PC-3 (cell line): ENCODE data around the gene PLS3. TPM values are rescaled to one million over a fixed set of nuclear protein-coding genes. Genes with fewer than 3 reads are reported as not detected.

ENCODE experiments used
- ATAC-seq: fragments of 200-7000 bp; cut with Tn5 transposase; 2 replicates; pipeline ENCODE4 v1.9.1; 2020; ENCODE audit warnings: mild to moderate bottlenecking, moderate library complexity
- BruUV-seq: library from RNA; stranded (reverse); fragments of 400-500 nt; replicated peaks from 2 replicates; lab custom pipeline; 2021; lab: Mats Ljungman, UMichigan
- CTCF ChIA-PET: fragments of 300-600 bp; sonication (Branson Sonifier 250); formaldehyde crosslinking; loops from one replicate; lab custom pipeline; 2022; ENCODE audit warnings: antibody characterized with exemption; lab: Charles Lee
- POLR2A ChIA-PET: fragments of 300-600 bp; sonication (Branson Sonifier 250); formaldehyde crosslinking; loops from one replicate; lab custom pipeline; 2022; ENCODE audit warnings: antibody characterized with exemption; ENCODE audit not compliant: unreplicated experiment; lab: Charles Lee
- DNase-seq: peaks from one replicate; pipeline ENCODE4 v3.0.0-alpha.2; 2015
- H2AFZ ChIP-seq: fragments of 300-600 bp; sonication (generic); 2 replicates; pipeline ENCODE4 v1.6.0; 2016; ENCODE audit warnings: antibody characterized with exemption, low read length
- H3F3A ChIP-seq: fragments of 300-600 bp; sonication (generic); one replicate; pipeline ENCODE4 v1.6.0; 2017; ENCODE audit warnings: antibody characterized with exemption, low read length, control low read depth, mild to moderate bottlenecking; ENCODE audit not compliant: unreplicated experiment
- H3K27ac ChIP-seq: fragments of 300-600 bp; sonication (generic); 2 replicates; pipeline ENCODE4 v1.5.1; 2016; ENCODE audit warnings: mild to moderate bottlenecking, low read length
- H3K27me3 ChIP-seq: fragments of 300-600 bp; sonication (generic); 2 replicates; pipeline ENCODE4 v1.6.1; 2016; ENCODE audit warnings: low read length, mixed read lengths
- H3K36me3 ChIP-seq: fragments of 300-600 bp; sonication (generic); 2 replicates; pipeline ENCODE4 v1.6.1; 2016; ENCODE audit warnings: low read depth, mixed run types, low read length, mixed read lengths
- H3K4me1 ChIP-seq: fragments of 300-600 bp; sonication (generic); 2 replicates; pipeline ENCODE4 v1.5.1; 2016; ENCODE audit warnings: low read length; ENCODE audit not compliant: insufficient read depth
- H3K4me2 ChIP-seq: fragments of 300-600 bp; sonication (generic); 2 replicates; pipeline ENCODE4 v1.6.0; 2016; ENCODE audit warnings: low read length
- H3K4me3 ChIP-seq: fragments of 300-600 bp; sonication (generic); 2 replicates; pipeline ENCODE4 v1.5.1; 2016; ENCODE audit warnings: mild to moderate bottlenecking, low read length, mixed read lengths
- H3K79me2 ChIP-seq: fragments of 300-600 bp; sonication (generic); 2 replicates; pipeline ENCODE4 v1.6.1; 2017; ENCODE audit warnings: low read length, mixed read lengths
- H3K9ac ChIP-seq: fragments of 300-600 bp; sonication (generic); 2 replicates; pipeline ENCODE4 v1.6.0; 2016; ENCODE audit warnings: mild to moderate bottlenecking, low read length
- H3K9me2 ChIP-seq: fragments of 300-600 bp; sonication (generic); replicated peaks from 2 replicates; pipeline ENCODE4 v1.6.1; 2016; ENCODE audit warnings: mixed run types, low read length, mixed read lengths
- H3K9me3 ChIP-seq: fragments of 300-600 bp; sonication (generic); 2 replicates; pipeline ENCODE4 v1.6.1; 2016; ENCODE audit warnings: low read length, mixed read lengths
- H4K20me1 ChIP-seq: fragments of 300-600 bp; sonication (generic); 2 replicates; pipeline ENCODE4 v1.6.1; 2016; ENCODE audit warnings: low read length, mixed read lengths
- EZH2 ChIP-seq: fragments of 300-600 bp; sonication (generic); IDR thresholded peaks from one replicate; pipeline ENCODE4 v1.6.1; 2017; ENCODE audit warnings: antibody characterized with exemption, mild to moderate bottlenecking, low read length; ENCODE audit not compliant: unreplicated experiment
- EZH2phosphoT487 ChIP-seq: fragments of 300-600 bp; sonication (generic); IDR thresholded peaks from 2 replicates; pipeline ENCODE4 v1.6.1; 2018; ENCODE audit warnings: mild to moderate bottlenecking, antibody characterized with exemption, low read length, borderline replicate concordance
- intact Hi-C: fragments of 100-400 bp; cut with micrococcal nuclease; formaldehyde crosslinking; loops from 2 replicates; pipeline ENCODE4 v1.9.0; 2023
- total RNA-seq: library from RNA; depleted of rRNA; stranded (reverse); fragments of >200 nt; gene quantifications from 2 replicates; pipeline ENCODE4 v1.2.3, GENCODE V29; 2014
- TF ChIP-seq, protein P1 (sequence below): fragments of 300-600 bp; sonication (generic); conservative IDR thresholded peaks from 2 replicates; pipeline ENCODE4 v1.5.1; 2017; ENCODE audit warnings: antibody characterized with exemption, low read depth, mild to moderate bottlenecking, low read length

Gene PLS3
- total RNA-seq, 1 experiment from 2014 or later, result 267 TPM

DNA sequence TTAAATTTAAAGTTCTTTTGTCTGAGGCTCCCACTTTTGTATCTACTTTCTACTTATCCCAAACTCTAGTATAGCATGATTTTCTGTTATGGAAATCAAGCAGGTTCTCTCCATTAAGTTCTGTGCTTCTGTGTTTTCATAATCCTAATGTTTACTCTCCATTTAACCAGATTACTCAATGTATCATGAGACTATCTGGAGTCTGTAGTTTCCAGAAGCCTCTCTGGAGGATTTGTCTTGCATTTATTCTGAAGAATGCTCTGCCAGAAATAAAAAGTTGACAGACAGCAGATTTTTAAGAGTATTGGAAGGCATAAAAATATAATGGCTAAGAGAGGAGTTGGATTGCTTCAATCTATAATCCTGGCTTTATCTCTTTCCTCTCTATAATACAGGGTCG is 39.2 kb upstream of the PLS3 start:
- Histone ChIP-seq H3K79me2 (no peaks in the 10 kb centered on the region), H3K9me2 (no peaks in the 10 kb centered on the region), H3F3A (no peaks in the 10 kb centered on the region), H3K9me3 (no peaks in the 10 kb centered on the region), H3K4me1 (no peaks in the 10 kb centered on the region), H2AFZ (no peak overlapping the region; the same call in 1 of the 2 replicates), H3K27me3 (no peaks in the 10 kb centered on the region), H3K9ac (no peak overlapping the region), H3K27ac (no peak overlapping the region), H4K20me1 (no peaks in the 10 kb centered on the region), H3K4me3 (no peak overlapping the region), H3K4me2 (no peak overlapping the region), H3K36me3 (no peaks in the 10 kb centered on the region)
- intact Hi-C loops, result no loop called here
- ChIA-PET POLR2A (no interaction called here), CTCF (no interaction called here)
- no peak for ATAC-seq
- DNase-seq, result no peak
- BruUV-seq, result no TSS peak
- TF ChIP-seq EZH2phosphoT487 (no peak), EZH2 (no peak)
- TF ChIP-seq, protein P1, sequence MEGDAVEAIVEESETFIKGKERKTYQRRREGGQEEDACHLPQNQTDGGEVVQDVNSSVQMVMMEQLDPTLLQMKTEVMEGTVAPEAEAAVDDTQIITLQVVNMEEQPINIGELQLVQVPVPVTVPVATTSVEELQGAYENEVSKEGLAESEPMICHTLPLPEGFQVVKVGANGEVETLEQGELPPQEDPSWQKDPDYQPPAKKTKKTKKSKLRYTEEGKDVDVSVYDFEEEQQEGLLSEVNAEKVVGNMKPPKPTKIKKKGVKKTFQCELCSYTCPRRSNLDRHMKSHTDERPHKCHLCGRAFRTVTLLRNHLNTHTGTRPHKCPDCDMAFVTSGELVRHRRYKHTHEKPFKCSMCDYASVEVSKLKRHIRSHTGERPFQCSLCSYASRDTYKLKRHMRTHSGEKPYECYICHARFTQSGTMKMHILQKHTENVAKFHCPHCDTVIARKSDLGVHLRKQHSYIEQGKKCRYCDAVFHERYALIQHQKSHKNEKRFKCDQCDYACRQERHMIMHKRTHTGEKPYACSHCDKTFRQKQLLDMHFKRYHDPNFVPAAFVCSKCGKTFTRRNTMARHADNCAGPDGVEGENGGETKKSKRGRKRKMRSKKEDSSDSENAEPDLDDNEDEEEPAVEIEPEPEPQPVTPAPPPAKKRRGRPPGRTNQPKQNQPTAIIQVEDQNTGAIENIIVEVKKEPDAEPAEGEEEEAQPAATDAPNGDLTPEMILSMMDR, result no peak

GRCh38 chrX:115522952-115523351 is 38.0 kb upstream of the PLS3 start:
- CTCF ChIA-PET, result no interaction called here
- Histone ChIP-seq H3K4me3 (no peak overlapping the region), H3K4me1 (no peaks in the 10 kb centered on the region), H3K36me3 (no peaks in the 10 kb centered on the region), H3K4me2 (no peak overlapping the region), H4K20me1 (no peaks in the 10 kb centered on the region), H3K27ac (no peak overlapping the region), H3F3A (no peaks in the 10 kb centered on the region), H3K9me2 (no peaks in the 10 kb centered on the region), H3K27me3 (no peaks in the 10 kb centered on the region), H3K9ac (no peak overlapping the region), H3K79me2 (no peaks in the 10 kb centered on the region), H3K9me3 (no peaks in the 10 kb centered on the region), H2AFZ (no peak overlapping the region)
- intact Hi-C loops, result no loop called here
- TF ChIP-seq EZH2phosphoT487, result no peak
- no TSS peak for BruUV-seq
- POLR2A ChIA-PET, result no interaction called here
- ATAC-seq (no peak), DNase-seq (no peak)

- Histone ChIP-seq H3K79me2 (no peaks in the 10 kb centered on the region), H3K4me1 (no peaks in the 10 kb centered on the region), H3K27ac (no peak overlapping the region), H3K9ac (no peak overlapping the region), H3K27me3 (no peaks in the 10 kb centered on the region), H4K20me1 (no peaks in the 10 kb centered on the region), H3K36me3 (no peaks in the 10 kb centered on the region), H3F3A (no peaks in the 10 kb centered on the region), H3K9me2 (no peaks in the 10 kb centered on the region), H3K4me3 (no peak overlapping the region), H2AFZ (no peak overlapping the region), H3K4me2 (no peak overlapping the region), H3K9me3 (no peaks in the 10 kb centered on the region)
- POLR2A ChIA-PET, result no interaction called here
- no TSS peak for BruUV-seq
- TF ChIP-seq EZH2phosphoT487 (no peak), EZH2 (no peak)
- TF ChIP-seq, protein P1, result no peak
- ATAC-seq, result no peak
- CTCF ChIA-PET, result no interaction called here
- DNase-seq, result no peak
- intact Hi-C loops, result no loop called here
Observed at GRCh38 chrX:115525486-115525885, 35.5 kb upstream of the PLS3 start.
